Activated T-cell treated with anti-CD3 and anti-CD28 coated beads, Interleukin-2, amount 50 U/mL, for 72 hours (primary cell): Measurements from ENCODE around the gene GRAMD1B. TPM values are rescaled to one million over a fixed set of nuclear protein-coding genes. Genes with fewer than 3 reads are reported as not detected.
A peak's percentile ranks its signal among the peaks of the same experiment; 100 is the strongest.
"Not testable (repeated sequence)": the region's sequence is repeated elsewhere in the genome, so short reads cannot be mapped to it uniquely, and the experiment has no call there.

Experiments
- ATAC-seq, 2 donors: fragments of 150-1000 bp; cut with Tn5 transposase; replicated peaks in 1 of 2; 2 replicates each; pipeline ENCODE4 v1.10.0; 2021; ENCODE audit warnings: moderate library complexity in 2 of 2, mild to moderate bottlenecking in 1 of 2
- DNase-seq, 2 donors: peaks; one replicate each; pipeline ENCODE4 v3.0.0; 2021 to 2022; ENCODE audit warnings: mixed read lengths in 1 of 2
- H3K27ac Mint-ChIP-seq: one replicate; pipeline ENCODE4 v1.8.0; 2022; ENCODE audit warnings: mild to moderate bottlenecking, moderate library complexity, mixed read lengths
- H3K27me3 Mint-ChIP-seq: one replicate; pipeline ENCODE4 v1.8.0; 2022; ENCODE audit warnings: low read depth, mixed read lengths
- H3K36me3 Mint-ChIP-seq, 2 donors: one replicate each; pipeline ENCODE4 v1.8.0; 2022; ENCODE audit warnings: mixed read lengths in 2 of 2, mild to moderate bottlenecking in 1 of 2; ENCODE audit not compliant: insufficient read depth in 2 of 2
- H3K4me1 Mint-ChIP-seq: one replicate; pipeline ENCODE4 v1.8.0; 2022; ENCODE audit warnings: low read depth, mixed read lengths
- H3K4me3 Mint-ChIP-seq, 2 donors: one replicate each; pipeline ENCODE4 v1.8.0; 2022; ENCODE audit warnings: mild to moderate bottlenecking in 2 of 2, mixed read lengths in 2 of 2, moderate library complexity in 2 of 2
- H3K9me3 Mint-ChIP-seq, 2 donors: one replicate each; pipeline ENCODE4 v1.8.0; 2022; ENCODE audit warnings: mixed read lengths in 2 of 2
- total RNA-seq, 2 donors: library from RNA; stranded (reverse); gene quantifications; one replicate each; pipeline ENCODE4 v1.2.3, GENCODE V29; 2022

Gene GRAMD1B
- total RNA-seq, 2 donors from 2014 or later, result 64.0 to 107 TPM

DNA sequence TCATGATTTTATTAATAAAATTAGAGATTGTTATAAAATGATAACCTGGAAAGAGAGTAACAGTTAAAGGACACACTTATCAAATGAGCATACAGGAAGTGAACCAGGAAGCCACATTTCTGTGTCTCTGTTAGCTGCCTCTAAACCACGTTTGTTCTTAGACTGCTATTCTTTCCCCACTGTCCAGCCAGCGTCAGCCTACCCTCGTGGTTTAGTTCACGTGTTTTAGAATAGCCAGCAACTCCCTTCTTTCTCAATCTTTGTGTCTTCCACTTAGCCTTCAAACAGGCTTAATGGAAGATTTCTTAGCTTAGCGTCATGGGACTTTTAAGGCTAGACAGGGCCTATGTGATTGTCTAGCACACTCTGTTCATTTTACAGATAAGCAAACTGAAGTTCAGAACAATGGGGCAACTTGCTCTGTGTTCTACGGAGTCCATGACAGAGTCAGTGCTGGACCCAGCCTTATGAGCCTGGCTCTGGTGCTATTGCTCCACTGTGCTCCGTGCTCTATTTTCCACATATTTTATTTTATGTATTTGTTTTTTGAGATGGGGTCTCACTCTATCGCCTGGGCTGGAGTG, 27.2 kb downstream of the GRAMD1B start:
- peaks cover 70% of the 10 kb centered on the region for H3K4me1 Mint-ChIP-seq

GRCh38 chr11:123458501-123458900, 28.4 kb downstream of the GRAMD1B start:
- Mint-ChIP-seq H3K27me3 (no peaks in the 10 kb centered on the region), H3K4me1 (peaks cover 66% of the 10 kb centered on the region), H3K9me3 (no peaks in the 10 kb centered on the region), H3K27ac (no peak overlapping the region), H3K4me3 (peak overlapping the region in 1 of 2 donors; percentile 13), H3K36me3 (peaks cover 13 to 25% of the 10 kb centered on the region in 2 donors)
- ATAC-seq (no peak), DNase-seq (no peak)

More for the DNA sequence above, 27.2 kb downstream of the GRAMD1B start:
- Mint-ChIP-seq H3K27ac (peak overlapping the region; percentile 96), H3K36me3 (peaks cover 12 to 25% of the 10 kb centered on the region in 2 donors), H3K27me3 (no peaks in the 10 kb centered on the region), H3K4me3 (peak overlapping the region; percentile 79 to 95), H3K9me3 (no peaks in the 10 kb centered on the region)
- ATAC-seq (peak in 1 of 2 donors; percentile 20), DNase-seq (peak in 1 of 2 donors; percentile 28)

- no peak for ATAC-seq
- peaks cover 55% of the 10 kb centered on the region for H3K4me1 Mint-ChIP-seq
- H3K27me3 Mint-ChIP-seq, result no peaks in the 10 kb centered on the region
- no peak for DNase-seq
- H3K9me3 Mint-ChIP-seq, result no peaks in the 10 kb centered on the region
- H3K27ac Mint-ChIP-seq, result no peak overlapping the region
- H3K4me3 Mint-ChIP-seq, result no peak overlapping the region
- peaks cover 8 to 17% of the 10 kb centered on the region in 2 donors for H3K36me3 Mint-ChIP-seq
Measured at GRCh38 chr11:123460012-123460700, 30.1 kb downstream of the GRAMD1B start.

- Mint-ChIP-seq H3K4me1 (peaks cover 55% of the 10 kb centered on the region), H3K36me3 (peaks cover 4 to 16% of the 10 kb centered on the region in 2 donors), H3K27me3 (no peaks in the 10 kb centered on the region), H3K9me3 (no peaks in the 10 kb centered on the region), H3K27ac (no peak overlapping the region), H3K4me3 (no peak overlapping the region)
- no peak for DNase-seq
- no peak for ATAC-seq
Measured at GRCh38 chr11:123461164-123461563, 31.1 kb downstream of the GRAMD1B start.

DNA sequence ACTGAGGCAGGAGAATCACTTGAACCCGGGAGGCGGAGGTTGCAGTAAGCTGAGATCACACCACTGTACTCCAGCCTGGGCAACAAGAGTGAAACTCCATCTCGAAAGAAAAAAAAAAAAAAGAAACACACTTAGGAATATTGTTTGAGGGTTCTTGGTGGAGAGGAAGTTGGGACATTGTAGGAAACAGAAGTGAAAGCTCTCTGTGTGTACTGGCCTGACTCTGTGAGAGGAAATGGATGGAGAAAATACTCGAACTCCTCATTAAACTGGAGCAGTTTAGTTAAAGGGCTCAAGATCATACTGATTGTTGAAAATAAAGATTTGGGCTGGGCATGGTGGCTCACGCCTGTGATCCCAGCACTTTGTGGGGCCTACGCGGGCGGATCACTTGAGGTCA, 35.6 kb downstream of the GRAMD1B start:
- H3K9me3 Mint-ChIP-seq, result not testable (repeated sequence)

GRCh38 chr11:123466172-123466571, 36.1 kb downstream of the GRAMD1B start:
- H3K36me3 Mint-ChIP-seq, result peaks cover 6 to 13% of the 10 kb centered on the region in 2 donors
- not testable (repeated sequence) for H3K27me3 Mint-ChIP-seq, H3K9me3 Mint-ChIP-seq, ATAC-seq, DNase-seq
- H3K4me1 Mint-ChIP-seq, result peaks cover 59% of the 10 kb centered on the region
- H3K4me3 Mint-ChIP-seq, result peak overlapping the region in 1 of 2 donors; percentile 23
- peak overlapping the region; percentile 35 for H3K27ac Mint-ChIP-seq

More for the DNA sequence above, 35.6 kb downstream of the GRAMD1B start:
- Mint-ChIP-seq H3K27ac (peak overlapping the region; percentile 73), H3K36me3 (peaks cover 6 to 13% of the 10 kb centered on the region in 2 donors), H3K4me3 (peak overlapping the region; percentile 5 to 38), H3K4me1 (peaks cover 58% of the 10 kb centered on the region)
- not testable (repeated sequence) for DNase-seq, H3K27me3 Mint-ChIP-seq, ATAC-seq

DNA sequence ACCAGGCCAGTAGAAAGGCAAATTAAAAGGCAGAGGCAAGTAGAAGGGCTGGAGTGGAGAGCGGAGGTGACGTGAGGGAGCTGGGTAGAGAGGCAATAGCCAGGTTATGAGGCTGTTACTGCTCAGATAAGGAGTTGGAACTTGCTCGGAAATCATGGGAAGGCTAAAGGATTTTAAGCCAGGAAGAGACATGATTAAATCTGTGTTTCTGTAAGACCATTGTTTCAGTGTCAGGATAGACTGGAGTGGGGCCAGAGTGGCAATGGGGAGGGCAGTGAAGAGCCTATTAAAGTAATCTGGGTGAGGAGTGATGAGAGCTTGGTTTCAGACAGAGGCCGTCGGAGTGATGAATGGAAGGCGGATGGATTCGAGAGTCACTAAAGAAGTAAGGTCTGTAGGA, 39.0 kb downstream of the GRAMD1B start:
- Mint-ChIP-seq H3K4me3 (no peak overlapping the region), H3K36me3 (peaks cover 7 to 15% of the 10 kb centered on the region in 2 donors), H3K9me3 (no peaks in the 10 kb centered on the region), H3K27ac (no peak overlapping the region), H3K27me3 (no peaks in the 10 kb centered on the region), H3K4me1 (peaks cover 38% of the 10 kb centered on the region)
- ATAC-seq (no peak), DNase-seq (no peak)

DNA sequence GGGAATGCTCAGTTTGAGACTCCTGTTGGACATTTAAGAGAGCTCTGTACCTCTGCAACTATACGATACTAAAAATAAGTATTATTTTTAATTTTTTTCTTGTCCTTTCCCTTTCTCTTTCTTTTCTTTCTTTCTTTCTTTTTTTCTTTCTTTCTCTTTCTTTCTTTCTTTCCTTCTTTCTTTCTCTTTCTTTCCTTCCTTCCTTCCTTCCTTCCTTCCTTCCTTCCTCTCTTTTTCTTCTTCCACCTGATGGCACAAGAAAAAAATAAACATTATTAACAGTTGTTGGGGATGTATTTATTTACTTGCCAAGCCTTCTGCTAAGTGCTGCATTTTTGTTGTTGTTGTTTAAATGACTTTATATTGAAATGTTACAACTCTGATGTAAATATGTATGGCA, 39.5 kb downstream of the GRAMD1B start:
- no peak overlapping the region for H3K4me3 Mint-ChIP-seq
- H3K27ac Mint-ChIP-seq, result no peak overlapping the region
- ATAC-seq (no peak), DNase-seq (no peak)
- peaks cover 38% of the 10 kb centered on the region for H3K4me1 Mint-ChIP-seq
- H3K36me3 Mint-ChIP-seq, result peaks cover 7 to 15% of the 10 kb centered on the region in 2 donors
- no peaks in the 10 kb centered on the region for H3K9me3 Mint-ChIP-seq
- no peaks in the 10 kb centered on the region for H3K27me3 Mint-ChIP-seq

GRCh38 chr11:123470842-123471241, 40.8 kb downstream of the GRAMD1B start:
- H3K36me3 Mint-ChIP-seq, result peaks cover 6 to 11% of the 10 kb centered on the region in 2 donors
- no peak overlapping the region for H3K4me3 Mint-ChIP-seq
- no peaks in the 10 kb centered on the region for H3K9me3 Mint-ChIP-seq
- H3K27me3 Mint-ChIP-seq, result no peaks in the 10 kb centered on the region
- H3K4me1 Mint-ChIP-seq, result peaks cover 29% of the 10 kb centered on the region
- no peak for ATAC-seq
- H3K27ac Mint-ChIP-seq, result no peak overlapping the region
- no peak for DNase-seq

DNA sequence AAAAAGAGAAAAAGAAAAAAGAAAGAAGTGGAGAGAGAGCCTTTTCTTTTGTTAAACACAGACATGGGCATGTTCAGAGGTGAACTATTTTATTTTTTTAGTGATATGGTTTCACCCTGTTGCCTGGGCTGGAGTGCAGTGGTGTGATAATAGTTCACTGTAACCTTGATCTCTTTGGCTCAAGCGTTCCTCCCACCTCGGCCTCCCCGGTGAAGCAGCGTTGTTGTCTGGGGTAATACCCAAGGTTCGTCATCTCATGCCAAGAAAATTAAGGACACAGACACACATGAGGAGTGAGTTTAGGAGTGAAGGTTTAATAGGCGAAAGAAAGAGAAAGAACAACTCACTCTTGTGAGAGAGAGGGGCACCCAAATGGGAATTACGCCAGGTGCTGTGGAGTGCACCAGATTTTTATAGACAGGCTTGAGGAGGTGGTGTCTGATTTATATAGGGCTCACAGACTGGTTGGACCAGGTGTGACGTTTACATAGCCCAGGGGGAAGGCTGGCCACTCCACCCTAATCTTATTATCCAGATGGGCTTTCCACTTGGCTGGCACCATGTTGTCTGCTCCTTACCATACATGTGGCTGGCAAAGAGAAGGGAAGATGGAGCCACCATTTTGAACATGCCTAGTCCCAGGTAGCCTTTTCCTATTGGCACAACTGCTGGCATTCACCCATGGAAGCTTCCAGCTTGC, 42.3 kb downstream of the GRAMD1B start:
- peaks cover 6 to 7% of the 10 kb centered on the region in 2 donors for H3K36me3 Mint-ChIP-seq
- DNase-seq (no peak), ATAC-seq (no peak)
- H3K4me1 Mint-ChIP-seq, result peaks cover 24% of the 10 kb centered on the region
- no peaks in the 10 kb centered on the region for H3K27me3 Mint-ChIP-seq
- H3K9me3 Mint-ChIP-seq, result no peaks in the 10 kb centered on the region
- H3K4me3 Mint-ChIP-seq, result no peak overlapping the region
- H3K27ac Mint-ChIP-seq, result no peak overlapping the region

DNA sequence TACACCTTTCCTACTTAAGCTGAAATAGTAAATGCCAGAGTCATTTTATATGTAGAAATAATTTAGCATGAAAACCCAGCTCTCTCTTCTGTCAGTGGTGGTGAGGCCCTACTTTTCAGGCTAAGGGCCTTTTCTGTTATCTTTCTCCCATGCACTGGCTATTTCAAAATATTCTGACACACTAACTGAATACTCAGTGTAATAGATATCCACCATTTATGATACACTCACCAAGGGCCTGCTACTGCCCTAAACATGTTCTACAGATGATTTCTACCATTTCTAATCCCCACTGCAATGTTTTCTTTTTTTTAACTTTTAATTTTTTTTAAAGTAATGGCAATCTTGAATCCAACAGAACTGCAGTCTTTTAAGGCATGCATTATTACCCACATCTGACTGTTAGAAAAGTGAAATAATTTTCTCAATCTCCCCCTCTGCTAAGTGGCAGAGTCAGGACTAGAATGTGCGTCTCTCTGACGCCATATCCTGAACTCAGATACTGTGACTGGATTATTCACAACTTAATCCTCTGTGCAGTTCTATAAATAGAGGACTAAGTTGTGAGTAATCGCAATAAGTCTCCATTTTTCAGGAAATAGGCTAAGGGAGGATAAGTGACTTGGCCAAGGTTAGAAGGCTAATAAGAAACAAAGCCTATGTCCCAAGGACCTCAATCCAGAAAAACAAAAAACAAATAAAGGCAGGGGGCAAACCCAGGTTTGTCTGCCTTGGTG, 44.0 kb downstream of the GRAMD1B start:
- H3K27ac Mint-ChIP-seq, result no peak overlapping the region
- DNase-seq, result no peak
- H3K9me3 Mint-ChIP-seq, result no peaks in the 10 kb centered on the region
- H3K4me1 Mint-ChIP-seq, result peaks cover 35% of the 10 kb centered on the region
- peaks cover 6 to 12% of the 10 kb centered on the region in 2 donors for H3K36me3 Mint-ChIP-seq
- ATAC-seq, result no peak
- no peaks in the 10 kb centered on the region for H3K27me3 Mint-ChIP-seq
- no peak overlapping the region for H3K4me3 Mint-ChIP-seq

DNA sequence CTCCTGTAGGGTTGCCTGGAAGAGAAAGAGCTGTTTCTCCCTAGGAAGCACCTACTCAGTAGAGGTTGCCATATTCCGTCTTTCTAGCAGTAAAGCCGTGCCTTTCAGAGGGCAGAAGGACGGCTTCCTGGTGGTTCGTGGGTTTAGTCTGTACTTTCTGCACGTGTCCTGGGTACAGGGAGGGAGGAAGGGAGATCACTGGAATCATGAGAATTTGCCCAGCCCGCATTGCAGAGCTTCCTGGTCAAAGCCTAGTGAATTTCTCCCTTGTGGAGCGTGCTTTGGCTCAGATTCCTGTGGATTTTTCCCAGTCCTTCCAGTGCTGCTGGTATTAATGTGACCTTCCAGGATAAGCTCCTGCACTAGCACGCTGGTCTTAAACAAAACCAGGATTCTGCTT, 44.9 kb downstream of the GRAMD1B start:
- Mint-ChIP-seq H3K27ac (no peak overlapping the region), H3K4me1 (peaks cover 35% of the 10 kb centered on the region), H3K27me3 (no peaks in the 10 kb centered on the region), H3K9me3 (no peaks in the 10 kb centered on the region), H3K4me3 (no peak overlapping the region), H3K36me3 (peaks cover 4 to 10% of the 10 kb centered on the region in 2 donors)
- ATAC-seq (no peak), DNase-seq (no peak)

DNA sequence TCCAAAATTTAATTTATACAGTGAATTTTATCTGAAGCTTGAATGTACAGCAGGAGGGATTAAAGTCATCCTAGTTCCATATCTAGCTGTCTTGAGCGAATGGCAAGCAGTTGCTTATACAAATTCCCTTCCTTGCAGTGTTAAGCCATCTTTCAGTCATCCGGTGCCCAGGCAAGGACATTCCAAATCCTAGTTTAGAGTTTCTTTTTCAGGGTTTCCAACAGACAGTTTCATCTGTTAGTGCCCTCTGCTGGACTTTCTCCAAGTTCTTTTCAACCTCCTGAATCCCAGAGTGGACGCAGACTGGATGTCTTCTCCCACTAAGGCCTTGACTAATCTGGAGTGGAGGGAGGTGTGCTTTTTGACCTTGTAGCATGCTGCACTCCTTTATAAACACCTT, 45.4 kb downstream of the GRAMD1B start:
- ATAC-seq, result no peak
- Mint-ChIP-seq H3K9me3 (no peaks in the 10 kb centered on the region), H3K27me3 (no peaks in the 10 kb centered on the region), H3K4me1 (peaks cover 40% of the 10 kb centered on the region), H3K27ac (no peak overlapping the region), H3K36me3 (peaks cover 3 to 10% of the 10 kb centered on the region in 2 donors), H3K4me3 (no peak overlapping the region)
- no peak for DNase-seq
